ENCODE measurements around the gene GFER. TPM values are rescaled to one million over a fixed set of nuclear protein-coding genes. Genes with fewer than 3 reads are reported as not detected.

The GFER gene
- total and polyA plus RNA-seq, 2 experiments from 2014 or later = 16.4 to 31.0 TPM

GRCh38 chr16:1989209-1990100, 5.5 kb downstream of the GFER start, which contains the start of gene SYNGR3:
Gene SYNGR3 (plus strand): TSS chr16:1989970. CDS start chr16:1990103, 133 bp downstream.
- H3K27me3 ChIP-seq (replicated peaks; ENCODE audit: insufficient read depth) = peaks cover 21% of the 10 kb centered on the region; the same call in 1 of the 2 replicates
- in situ Hi-C loops (cut with MboI) = no loop called here

GRCh38 chr16:1990101-1990350, 6.0 kb downstream of the GFER start:
- no peak overlapping the region for H3K27ac ChIP-seq
- H3F3A ChIP-seq (ENCODE audit: insufficient read depth) = peaks cover 10% of the 10 kb centered on the region; the same call in 1 of the 2 replicates
- no peak overlapping the region for H3K4me3 ChIP-seq
- 0 to 10% methylated on average over 7 to 23 of the region's 25 CpGs for WGBS, 2 experiments (ENCODE audit: low coverage in 1 of 2, low lambda C conversion rate in 2 of 2, missing lambda C conversion rate in 2 of 2)
- H3K9me3 ChIP-seq (ENCODE audit: low read depth) = no peaks in the 10 kb centered on the region
- no peak overlapping the region for H3K4me2 ChIP-seq (ENCODE audit: unreplicated experiment)
- no peaks in the 10 kb centered on the region for H3K36me3 ChIP-seq (ENCODE audit: low read depth)
- DNase-seq = no peak
- H3K9ac ChIP-seq = no peak overlapping the region
- H2AFZ ChIP-seq = no peak overlapping the region
- H3K27me3 ChIP-seq (replicated peaks; ENCODE audit: insufficient read depth) = peaks cover 21% of the 10 kb centered on the region; the same call in 1 of the 2 replicates
- H3K4me1 ChIP-seq (ENCODE audit: insufficient read depth) = no peaks in the 10 kb centered on the region
- in situ Hi-C loops (cut with MboI) = no loop called here
- no peaks in the 10 kb centered on the region for H3K9me2 ChIP-seq (ENCODE audit: insufficient read depth)
- peaks cover 8% of the 10 kb centered on the region; the same call in 1 of the 2 replicates for H3K79me2 ChIP-seq (ENCODE audit: insufficient read depth)
- H4K20me1 ChIP-seq (ENCODE audit: insufficient read depth) = no peaks in the 10 kb centered on the region
- TF ChIP-seq EZH2phosphoT487 (IDR thresholded peaks at IDR 0.05; ENCODE audit: insufficient read depth, low read depth) (no peak), EZH2 (IDR thresholded peaks at IDR 0.05; ENCODE audit: insufficient read depth, poor library complexity, severe bottlenecking) (no peak)

More at GRCh38 chr16:1989209-1990100, 5.5 kb downstream of the GFER start, which contains the start of gene SYNGR3:
- Histone ChIP-seq H3K9ac (no peak within 1 kb of the TSS), H3F3A (ENCODE audit: insufficient read depth) (peaks cover 10% of the 10 kb centered on the region; the same call in 1 of the 2 replicates), H3K4me1 (ENCODE audit: insufficient read depth) (no peaks in the 10 kb centered on the region), H3K9me2 (ENCODE audit: insufficient read depth) (no peaks in the 10 kb centered on the region), H3K36me3 (ENCODE audit: low read depth) (no peaks in the 10 kb centered on the region), H3K27ac (no peak within 1 kb of the TSS), H4K20me1 (ENCODE audit: insufficient read depth) (no peaks in the 10 kb centered on the region), H2AFZ (no peak within 1 kb of the TSS), H3K4me3 (no peak within 1 kb of the TSS), H3K9me3 (ENCODE audit: low read depth) (no peaks in the 10 kb centered on the region), H3K4me2 (ENCODE audit: unreplicated experiment) (no peak within 1 kb of the TSS), H3K79me2 (ENCODE audit: insufficient read depth) (peaks cover 9% of the 10 kb centered on the region; the same call in 1 of the 2 replicates)
- TF ChIP-seq EZH2 (IDR thresholded peaks at IDR 0.05; ENCODE audit: insufficient read depth, poor library complexity, severe bottlenecking) (peak; percentile 75), EZH2phosphoT487 (IDR thresholded peaks at IDR 0.05; ENCODE audit: insufficient read depth, low read depth) (no peak)
- peak; percentile 66 for DNase-seq
- 5 to 10% methylated on average over 32 to 50 of the region's 67 CpGs for WGBS, 2 experiments (ENCODE audit: low coverage in 1 of 2, low lambda C conversion rate in 2 of 2, missing lambda C conversion rate in 2 of 2)

- H3K4me3 ChIP-seq = no peak overlapping the region
- 7 to 10% methylated on average over 37 to 50 of the region's 50 CpGs for WGBS, 2 experiments (ENCODE audit: low coverage in 1 of 2, low lambda C conversion rate in 2 of 2, missing lambda C conversion rate in 2 of 2)
- TF ChIP-seq EZH2 (IDR thresholded peaks at IDR 0.05; ENCODE audit: insufficient read depth, poor library complexity, severe bottlenecking) (peak; percentile 96), EZH2phosphoT487 (IDR thresholded peaks at IDR 0.05; ENCODE audit: insufficient read depth, low read depth) (0 out of 2 replicates have a peak, but pooled peaks have one; percentile 41)
Measured at GRCh38 chr16:1990351-1991134, 6.5 kb downstream of the GFER start.

GRCh38 chr16:1991135-1991551, 7.2 kb downstream of the GFER start:
- H3K4me2 ChIP-seq (ENCODE audit: unreplicated experiment) = no peak overlapping the region
- no peaks in the 10 kb centered on the region for H3K79me2 ChIP-seq (ENCODE audit: insufficient read depth)
- H3K9me3 ChIP-seq (ENCODE audit: low read depth) = no peaks in the 10 kb centered on the region
- H3K36me3 ChIP-seq (ENCODE audit: low read depth) = no peaks in the 10 kb centered on the region
- in situ Hi-C loops (cut with MboI) = no loop called here
- TF ChIP-seq EZH2 (IDR thresholded peaks at IDR 0.05; ENCODE audit: insufficient read depth, poor library complexity, severe bottlenecking) = no peak
- no peak for TF ChIP-seq EZH2phosphoT487 (IDR thresholded peaks at IDR 0.05; ENCODE audit: insufficient read depth, low read depth)
- H3K4me3 ChIP-seq = no peak overlapping the region
- no peak overlapping the region for H3K9ac ChIP-seq
- no peaks in the 10 kb centered on the region for H3K9me2 ChIP-seq (ENCODE audit: insufficient read depth)
- no peak overlapping the region for H3K27ac ChIP-seq
- H3F3A ChIP-seq (ENCODE audit: insufficient read depth) = peaks cover 21% of the 10 kb centered on the region
- 16 to 24% methylated on average over 13 to 18 of the region's 18 CpGs for WGBS, 2 experiments (ENCODE audit: low coverage in 1 of 2, low lambda C conversion rate in 2 of 2, missing lambda C conversion rate in 2 of 2)
- no peaks in the 10 kb centered on the region for H4K20me1 ChIP-seq (ENCODE audit: insufficient read depth)
- H2AFZ ChIP-seq = no peak overlapping the region
- DNase-seq = no peak
- peaks cover 21% of the 10 kb centered on the region; the same call in 1 of the 2 replicates for H3K27me3 ChIP-seq (replicated peaks; ENCODE audit: insufficient read depth)
- peaks cover 5% of the 10 kb centered on the region; the same call in 1 of the 2 replicates for H3K4me1 ChIP-seq (ENCODE audit: insufficient read depth)

More at GRCh38 chr16:1990351-1991134, 6.5 kb downstream of the GFER start:
- Histone ChIP-seq H3K9me2 (ENCODE audit: insufficient read depth) (no peaks in the 10 kb centered on the region), H3K27ac (no peak overlapping the region), H3K27me3 (replicated peaks; ENCODE audit: insufficient read depth) (peaks cover 21% of the 10 kb centered on the region; the same call in 1 of the 2 replicates), H3K36me3 (ENCODE audit: low read depth) (no peaks in the 10 kb centered on the region), H2AFZ (no peak overlapping the region), H3F3A (ENCODE audit: insufficient read depth) (peaks cover 15% of the 10 kb centered on the region), H3K9ac (no peak overlapping the region), H3K4me1 (ENCODE audit: insufficient read depth) (no peaks in the 10 kb centered on the region), H3K4me2 (ENCODE audit: unreplicated experiment) (no peak overlapping the region), H3K9me3 (ENCODE audit: low read depth) (no peaks in the 10 kb centered on the region), H3K79me2 (ENCODE audit: insufficient read depth) (peaks cover 3% of the 10 kb centered on the region; the same call in 1 of the 2 replicates), H4K20me1 (ENCODE audit: insufficient read depth) (no peaks in the 10 kb centered on the region)
- no peak for DNase-seq
- in situ Hi-C loops (cut with MboI) = no loop called here
